Measurements from ENCODE around the gene C11orf86.
"Not testable (repeated sequence)": the region's sequence is repeated elsewhere in the genome, so short reads cannot be mapped to it uniquely, and the experiment has no call there.

C11orf86 gene

GRCh38 chr11:66958232-66958955 lies 16.7 kb upstream of the C11orf86 start, which contains the start of gene PC:
PC (minus strand) TSS chr11:66958383; CDS start chr11:66872159, 86,224 bp downstream.
- Histone ChIP-seq H3K4me1 (ENCODE audit: insufficient read depth, insufficient read length) (peaks cover 9% of the 10 kb centered on the region), H3K36me3 (ENCODE audit: insufficient read depth, insufficient read length, low read length) (peaks cover 9% of the 10 kb centered on the region), H3K9ac (ENCODE audit: insufficient read length, low read depth) (peak within 1 kb of the TSS; percentile 89), H3K4me3 (ENCODE audit: insufficient read length, low read depth) (peak within 1 kb of the TSS; percentile 95), H3K27me3 (ENCODE audit: insufficient read depth, insufficient read length) (peaks cover 5% of the 10 kb centered on the region), H3K9me3 (ENCODE audit: insufficient read depth, low read length) (no peaks in the 10 kb centered on the region)
- TF ChIP-seq YY1 (IDR thresholded peaks at IDR 0.05; ENCODE audit: insufficient read depth, insufficient read length) = no peak
- TF ChIP-seq ZNF274 (IDR thresholded peaks at IDR 0.05; ENCODE audit: low read depth, low read length) = no peak
- TF ChIP-seq SUZ12 (IDR thresholded peaks at IDR 0.05; ENCODE audit: extremely low read depth, insufficient read depth, insufficient read length) = no peak
- peak; percentile 100 for DNase-seq (ENCODE audit: low read depth, low spot score)

GRCh38 chr11:66958956-66959274 lies 16.2 kb upstream of the C11orf86 start:
- DNase-seq (ENCODE audit: low read depth, low spot score) = no peak
- TF ChIP-seq ZNF274 (IDR thresholded peaks at IDR 0.05; ENCODE audit: low read depth, low read length) (no peak), SUZ12 (IDR thresholded peaks at IDR 0.05; ENCODE audit: extremely low read depth, insufficient read depth, insufficient read length) (no peak), YY1 (IDR thresholded peaks at IDR 0.05; ENCODE audit: insufficient read depth, insufficient read length) (no peak)
- peaks cover 5% of the 10 kb centered on the region for H3K36me3 ChIP-seq (ENCODE audit: insufficient read depth, insufficient read length, low read length)
- peaks cover 9% of the 10 kb centered on the region for H3K4me1 ChIP-seq (ENCODE audit: insufficient read depth, insufficient read length)
- peak overlapping the region; percentile 38 for H3K4me3 ChIP-seq (ENCODE audit: insufficient read length, low read depth)
- H3K27me3 ChIP-seq (ENCODE audit: insufficient read depth, insufficient read length) = peaks cover 5% of the 10 kb centered on the region
- peak overlapping the region; percentile 58 for H3K9ac ChIP-seq (ENCODE audit: insufficient read length, low read depth)
- no peaks in the 10 kb centered on the region for H3K9me3 ChIP-seq (ENCODE audit: insufficient read depth, low read length)

- H3K9me3 ChIP-seq (ENCODE audit: insufficient read depth, low read length); H3K4me3 ChIP-seq (ENCODE audit: insufficient read length, low read depth); H3K9ac ChIP-seq (ENCODE audit: insufficient read length, low read depth); H3K36me3 ChIP-seq (ENCODE audit: insufficient read depth, insufficient read length, low read length); H3K27me3 ChIP-seq (ENCODE audit: insufficient read depth, insufficient read length); DNase-seq (ENCODE audit: low read depth, low spot score); H3K4me1 ChIP-seq (ENCODE audit: insufficient read depth, insufficient read length): not testable (repeated sequence)
Measured at GRCh38 chr11:66961691-66962213, 13.4 kb upstream of the C11orf86 start.

- H3K36me3 ChIP-seq (ENCODE audit: insufficient read depth, insufficient read length, low read length) = no peaks in the 10 kb centered on the region
- H3K9ac ChIP-seq (ENCODE audit: insufficient read length, low read depth) = no peak overlapping the region
- H3K9me3 ChIP-seq (ENCODE audit: insufficient read depth, low read length) = no peaks in the 10 kb centered on the region
- peaks cover 5% of the 10 kb centered on the region for H3K27me3 ChIP-seq (ENCODE audit: insufficient read depth, insufficient read length)
- H3K4me1 ChIP-seq (ENCODE audit: insufficient read depth, insufficient read length) = peaks cover 5% of the 10 kb centered on the region
- DNase-seq (ENCODE audit: low read depth, low spot score) = no peak
- TF ChIP-seq ZNF274 (IDR thresholded peaks at IDR 0.05; ENCODE audit: low read depth, low read length) (no peak), YY1 (IDR thresholded peaks at IDR 0.05; ENCODE audit: insufficient read depth, insufficient read length) (no peak), SUZ12 (IDR thresholded peaks at IDR 0.05; ENCODE audit: extremely low read depth, insufficient read depth, insufficient read length) (no peak)
- no peak overlapping the region for H3K4me3 ChIP-seq (ENCODE audit: insufficient read length, low read depth)
Measured at GRCh38 chr11:66962247-66962646, 12.9 kb upstream of the C11orf86 start.

GRCh38 chr11:66962801-66963200 lies 12.3 kb upstream of the C11orf86 start:
- TF ChIP-seq SUZ12 (IDR thresholded peaks at IDR 0.05; ENCODE audit: extremely low read depth, insufficient read depth, insufficient read length) (no peak), ZNF274 (IDR thresholded peaks at IDR 0.05; ENCODE audit: low read depth, low read length) (no peak), YY1 (IDR thresholded peaks at IDR 0.05; ENCODE audit: insufficient read depth, insufficient read length) (no peak)
- Histone ChIP-seq H3K36me3 (ENCODE audit: insufficient read depth, insufficient read length, low read length) (no peaks in the 10 kb centered on the region), H3K9me3 (ENCODE audit: insufficient read depth, low read length) (no peaks in the 10 kb centered on the region), H3K4me1 (ENCODE audit: insufficient read depth, insufficient read length) (peaks cover 3% of the 10 kb centered on the region), H3K9ac (ENCODE audit: insufficient read length, low read depth) (no peak overlapping the region), H3K27me3 (ENCODE audit: insufficient read depth, insufficient read length) (peaks cover 5% of the 10 kb centered on the region), H3K4me3 (ENCODE audit: insufficient read length, low read depth) (no peak overlapping the region)
- DNase-seq (ENCODE audit: low read depth, low spot score) = no peak

- Histone ChIP-seq H3K4me1 (ENCODE audit: insufficient read depth, insufficient read length) (peaks cover 3% of the 10 kb centered on the region), H3K36me3 (ENCODE audit: insufficient read depth, insufficient read length, low read length) (no peaks in the 10 kb centered on the region), H3K9ac (ENCODE audit: insufficient read length, low read depth) (no peak overlapping the region), H3K9me3 (ENCODE audit: insufficient read depth, low read length) (no peaks in the 10 kb centered on the region), H3K27me3 (ENCODE audit: insufficient read depth, insufficient read length) (peaks cover under 1% of the 10 kb centered on the region), H3K4me3 (ENCODE audit: insufficient read length, low read depth) (no peak overlapping the region)
- DNase-seq (ENCODE audit: low read depth, low spot score) = no peak
- TF ChIP-seq YY1 (IDR thresholded peaks at IDR 0.05; ENCODE audit: insufficient read depth, insufficient read length) (no peak), SUZ12 (IDR thresholded peaks at IDR 0.05; ENCODE audit: extremely low read depth, insufficient read depth, insufficient read length) (no peak), ZNF274 (IDR thresholded peaks at IDR 0.05; ENCODE audit: low read depth, low read length) (no peak)
Measured at GRCh38 chr11:66964495-66964894, 10.6 kb upstream of the C11orf86 start.

- Histone ChIP-seq H3K27me3 (ENCODE audit: insufficient read depth, insufficient read length) (no peaks in the 10 kb centered on the region), H3K9ac (ENCODE audit: insufficient read length, low read depth) (no peak overlapping the region), H3K36me3 (ENCODE audit: insufficient read depth, insufficient read length, low read length) (no peaks in the 10 kb centered on the region), H3K9me3 (ENCODE audit: insufficient read depth, low read length) (peaks cover 8% of the 10 kb centered on the region; the same call in 1 of the 2 replicates), H3K4me3 (ENCODE audit: insufficient read length, low read depth) (no peak overlapping the region), H3K4me1 (ENCODE audit: insufficient read depth, insufficient read length) (peaks cover 6% of the 10 kb centered on the region)
- TF ChIP-seq SUZ12 (IDR thresholded peaks at IDR 0.05; ENCODE audit: extremely low read depth, insufficient read depth, insufficient read length) (no peak), ZNF274 (IDR thresholded peaks at IDR 0.05; ENCODE audit: low read depth, low read length) (no peak), YY1 (IDR thresholded peaks at IDR 0.05; ENCODE audit: insufficient read depth, insufficient read length) (no peak)
- no peak for DNase-seq (ENCODE audit: low read depth, low spot score)
Measured at GRCh38 chr11:66966351-66966750, 8.8 kb upstream of the C11orf86 start.
